G401.6 (cell line): Measurements from ENCODE around the gene AGPAT4.

Source experiments
- FAIRE-seq: peaks from 2 replicates; lab custom pipeline; 2012; peaks lifted over from hg19 to GRCh38; lab: Jason Lieb, UNC

AGPAT4 gene

DNA sequence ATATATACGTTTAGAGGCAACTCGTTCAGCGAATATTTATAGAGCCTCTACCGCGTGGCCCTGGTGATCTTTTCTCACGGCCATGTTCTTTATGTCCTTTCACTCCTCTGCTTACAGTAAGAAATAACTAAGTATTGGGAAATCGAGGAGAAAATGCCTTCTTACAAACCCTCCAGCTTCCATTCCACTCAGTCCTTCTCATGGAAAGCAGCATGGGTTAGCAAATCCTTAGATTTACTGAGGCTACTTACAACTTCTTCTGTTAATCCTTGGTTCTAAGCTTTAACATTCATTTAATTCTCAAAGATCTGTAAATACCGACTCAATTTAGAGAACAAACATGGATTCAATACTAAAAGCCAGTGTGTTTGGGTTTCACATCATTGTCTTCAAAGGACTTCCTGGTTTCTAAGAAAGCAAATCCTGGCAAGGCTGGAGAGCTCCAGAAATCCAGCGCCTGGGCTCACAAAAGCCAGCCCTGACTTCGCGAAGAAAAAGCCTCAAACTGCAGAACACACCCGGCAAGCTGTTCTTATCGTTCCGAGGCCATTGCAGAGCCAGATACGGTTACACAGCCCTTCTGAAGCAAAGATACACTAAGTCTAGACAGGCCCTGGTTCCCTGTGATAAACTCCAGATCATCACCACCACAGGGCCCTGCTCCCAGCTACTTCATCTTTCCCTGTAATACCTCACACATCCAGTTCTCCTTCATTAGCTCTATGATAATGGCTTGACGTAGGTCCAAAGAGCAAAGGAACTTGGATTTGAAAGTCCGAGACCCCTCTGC is 19.2 kb downstream of the AGPAT4 start:
- no peak for FAIRE-seq

DNA sequence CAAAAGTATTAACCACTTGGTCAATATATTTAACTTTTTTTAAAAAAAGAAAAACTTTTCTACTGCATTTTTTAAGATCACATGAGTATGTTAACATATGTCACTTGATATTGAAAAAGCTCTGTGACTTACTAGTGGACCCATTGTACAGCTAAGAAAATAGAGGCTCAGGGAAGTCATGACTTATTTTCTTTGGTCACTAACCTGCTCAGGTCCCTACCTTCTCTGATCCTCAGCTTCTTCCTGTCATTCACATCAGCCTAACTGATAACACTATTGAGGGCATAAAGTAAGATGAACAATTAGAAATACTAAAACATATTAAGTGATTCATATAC is 19.8 kb downstream of the AGPAT4 start:
- no peak for FAIRE-seq

DNA sequence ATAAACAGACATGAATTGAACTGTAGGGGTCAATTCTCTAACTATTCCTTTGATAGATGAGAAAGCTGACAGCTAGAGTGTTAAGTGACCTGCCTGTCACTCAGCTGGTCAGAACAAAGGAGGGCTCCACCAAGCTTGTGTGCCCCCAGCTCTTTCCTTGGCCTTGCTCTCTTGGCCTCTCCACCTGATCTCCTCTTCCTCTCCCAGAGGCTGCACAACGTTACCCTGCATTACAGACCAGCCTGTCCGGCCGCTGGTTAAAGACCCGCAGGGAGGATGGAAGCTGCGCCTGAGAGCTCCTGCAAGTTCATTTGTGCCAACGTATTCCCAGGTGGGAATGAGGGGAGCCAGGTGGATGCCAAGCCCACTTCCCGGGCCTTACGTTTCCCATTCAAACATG is 22.5 kb downstream of the AGPAT4 start:
- no peak for FAIRE-seq

DNA sequence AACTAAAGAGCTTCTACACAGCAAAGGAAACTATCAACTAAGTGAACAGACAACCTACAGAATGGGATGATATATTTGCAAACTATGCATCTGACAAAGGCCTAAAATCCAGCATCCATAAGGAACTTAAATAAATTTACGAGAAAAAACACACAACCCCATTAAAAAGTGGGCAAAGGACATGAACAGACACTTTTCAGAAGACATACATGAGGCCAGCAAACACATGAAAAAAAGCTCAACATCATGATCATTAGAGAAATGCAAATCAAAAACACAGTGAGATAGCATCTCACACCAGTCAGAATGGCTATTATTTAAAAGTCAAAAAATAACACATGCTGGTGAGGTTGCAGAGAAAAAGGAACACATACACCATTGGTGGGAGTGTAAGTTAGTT is 24.5 kb downstream of the AGPAT4 start:
- no peak for FAIRE-seq

DNA sequence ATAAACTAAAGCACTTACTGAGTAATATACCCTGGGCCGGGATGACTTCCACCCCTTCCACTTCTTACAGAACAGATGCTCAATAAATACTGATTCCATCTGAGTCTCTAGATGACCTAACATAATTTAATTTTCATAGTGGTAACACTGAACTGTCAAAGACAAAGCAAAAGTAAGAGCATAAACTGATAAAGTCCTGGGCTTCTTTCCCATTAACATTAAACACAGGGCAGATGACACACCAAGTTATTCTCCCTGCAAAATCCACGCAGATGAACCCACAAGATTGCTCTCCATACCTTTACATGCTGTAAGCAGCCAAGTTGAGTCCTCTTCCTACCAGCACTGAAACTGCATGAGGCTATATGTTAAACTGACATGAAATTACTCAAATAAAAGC is 27.1 kb downstream of the AGPAT4 start:
- no peak for FAIRE-seq

DNA sequence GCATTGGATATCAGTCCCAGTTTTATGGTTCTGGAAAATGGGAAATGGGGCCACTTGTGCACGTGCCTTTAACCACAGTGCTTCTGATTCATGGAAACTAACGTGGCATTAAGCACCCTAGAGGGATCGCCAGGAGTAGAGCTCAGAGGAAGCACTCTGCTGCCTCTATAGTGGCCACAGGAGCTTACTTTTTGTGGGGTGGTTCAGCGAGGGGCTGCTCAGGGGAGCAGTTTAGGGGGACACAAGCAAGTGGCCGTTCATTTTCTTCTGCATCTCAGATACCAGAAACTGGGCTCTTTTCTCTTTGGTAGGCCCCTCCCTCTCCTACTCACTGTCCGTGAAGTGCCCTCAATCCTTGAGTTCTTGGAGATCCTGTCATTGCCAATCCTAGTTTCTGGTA is 28.5 kb downstream of the AGPAT4 start:
- no peak for FAIRE-seq

DNA sequence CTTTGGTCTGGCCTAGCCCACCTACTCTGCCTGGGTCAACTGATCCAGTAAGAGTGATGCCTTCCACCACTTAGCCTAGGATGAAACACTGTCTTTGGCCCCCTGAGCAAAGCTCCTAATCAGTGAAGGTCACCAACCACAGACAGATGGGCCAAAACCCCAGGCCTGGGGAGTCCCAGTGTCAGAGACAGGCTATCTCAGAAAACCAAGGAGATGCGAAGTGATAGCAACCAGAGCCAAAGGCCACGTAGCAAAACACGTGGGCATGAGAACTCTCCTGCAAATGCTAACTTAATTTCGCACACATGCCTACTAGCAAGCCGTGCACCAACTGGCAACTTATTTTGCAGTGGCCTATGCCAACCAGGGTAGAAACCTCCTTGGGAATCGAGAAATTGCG is 29.1 kb downstream of the AGPAT4 start:
- no peak for FAIRE-seq

DNA sequence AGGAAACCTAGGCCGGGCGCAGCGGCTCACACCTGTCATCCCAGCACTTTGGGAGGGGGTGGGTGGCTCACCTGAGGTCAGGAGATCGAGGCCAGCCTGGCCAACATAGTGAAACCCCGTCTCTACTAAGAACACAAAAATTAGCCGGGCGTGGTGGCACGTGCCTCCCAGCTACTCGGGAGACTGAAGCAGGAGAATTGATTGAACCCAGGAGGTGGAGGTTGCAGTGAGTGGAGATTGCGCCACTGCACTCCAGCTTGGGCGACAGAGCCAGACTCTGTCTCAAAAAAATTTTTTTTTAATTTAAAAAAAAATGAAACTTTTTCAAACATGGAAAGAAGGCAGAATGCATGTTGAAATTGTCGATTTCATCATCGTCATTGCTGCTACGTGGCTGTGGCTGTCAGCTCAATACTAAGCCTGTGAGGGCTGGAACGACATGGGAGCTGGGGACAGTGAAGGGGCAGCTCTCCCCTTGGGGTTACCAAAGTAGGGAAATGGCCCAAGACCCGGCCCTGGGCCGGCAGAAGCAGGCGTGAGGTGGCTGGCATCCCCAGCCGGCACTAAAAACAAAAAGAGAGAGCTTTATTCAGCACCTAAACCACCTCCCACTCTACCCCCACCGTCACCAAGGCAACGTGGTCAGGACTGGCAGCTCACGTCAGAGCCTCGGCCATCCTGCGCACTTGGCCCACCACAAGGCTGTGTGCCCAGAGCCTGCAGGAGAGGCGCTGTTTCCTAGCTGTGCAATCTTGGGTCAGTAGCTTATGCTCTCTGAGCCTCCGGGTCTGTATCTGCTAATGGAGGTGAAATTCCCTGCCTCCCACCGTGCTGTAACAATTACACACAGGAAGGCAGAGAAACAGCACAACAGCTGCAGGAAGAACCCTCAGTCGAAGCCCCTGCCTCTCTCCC is 30.8 kb downstream of the AGPAT4 start:
- FAIRE-seq, result no peak

DNA sequence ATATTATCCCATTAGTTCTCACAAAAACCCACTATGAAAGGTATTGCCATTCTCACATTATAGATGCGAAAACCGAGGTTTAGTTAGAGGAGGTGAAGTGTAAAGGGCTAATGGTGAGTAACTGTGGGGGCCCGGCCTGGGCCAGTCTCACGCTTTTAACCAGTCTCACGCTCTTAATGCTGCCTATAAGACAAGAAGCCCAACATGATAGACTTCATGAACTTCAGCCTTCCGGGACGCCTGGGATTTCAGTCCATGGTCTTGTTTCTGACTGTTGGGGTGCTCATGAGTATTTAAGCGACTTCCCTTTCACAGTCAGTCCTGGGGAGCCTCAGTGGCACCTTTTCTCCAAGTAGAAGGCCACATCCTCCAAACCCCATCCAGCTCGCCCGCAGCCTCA is 31.7 kb downstream of the AGPAT4 start:
- FAIRE-seq, result no peak

DNA sequence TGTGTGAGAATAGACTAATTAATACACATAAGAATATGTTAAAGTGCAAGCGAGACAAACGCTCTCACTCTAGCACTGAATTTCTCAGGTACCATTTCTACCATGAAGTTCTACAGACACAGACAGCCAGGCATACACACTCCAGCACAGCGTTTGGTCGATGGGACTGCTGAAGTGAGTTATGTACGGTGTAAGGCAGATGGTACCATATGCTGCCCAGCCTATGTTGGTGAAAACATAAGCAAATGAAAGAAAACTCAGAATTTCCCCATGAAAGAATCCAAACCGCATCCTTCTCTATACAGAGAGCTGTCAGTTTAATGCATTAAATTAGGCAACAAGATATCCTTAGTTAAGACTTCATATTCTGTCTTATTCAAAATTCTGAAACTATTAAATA is 34.9 kb downstream of the AGPAT4 start:
- no peak for FAIRE-seq

DNA sequence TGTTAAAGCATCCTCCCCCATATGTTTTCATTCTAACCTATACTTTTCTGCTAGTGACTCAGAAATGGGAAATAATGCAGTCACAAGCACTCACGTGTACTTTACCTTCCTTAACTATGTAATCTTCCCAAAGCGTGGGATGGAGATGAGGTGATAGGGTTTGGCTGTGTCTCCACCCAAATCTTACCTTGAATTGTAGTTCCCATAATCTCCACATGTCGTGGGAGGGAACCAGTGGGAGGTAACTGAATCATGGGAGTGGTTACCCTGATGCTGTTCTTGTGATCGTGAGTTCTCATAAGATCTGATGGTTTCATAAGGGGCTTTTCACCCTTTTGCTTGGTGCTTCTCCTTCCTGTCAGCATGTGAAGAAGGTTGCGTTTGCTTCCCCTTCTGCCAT is 35.4 kb downstream of the AGPAT4 start:
- no peak for FAIRE-seq

DNA sequence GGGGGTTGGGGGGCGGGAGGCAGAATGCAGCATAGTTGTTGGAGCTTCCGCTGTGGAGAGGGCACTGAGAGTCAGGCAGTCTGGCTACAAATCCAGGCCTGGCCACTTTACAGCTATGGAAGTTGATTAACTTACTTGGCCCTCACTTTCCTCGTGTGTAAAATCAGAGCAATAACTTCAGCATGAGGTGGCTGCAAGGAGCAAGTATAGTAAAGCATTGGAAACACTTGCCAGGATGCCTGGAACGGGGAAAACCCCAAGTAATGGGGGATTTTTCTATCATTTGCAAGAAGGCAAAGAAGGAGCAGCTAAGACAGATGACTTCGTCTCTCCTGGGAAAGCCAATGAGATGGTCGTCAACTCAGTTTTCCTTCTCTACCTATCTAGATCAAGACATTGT is 35.8 kb downstream of the AGPAT4 start:
- FAIRE-seq, result no peak

DNA sequence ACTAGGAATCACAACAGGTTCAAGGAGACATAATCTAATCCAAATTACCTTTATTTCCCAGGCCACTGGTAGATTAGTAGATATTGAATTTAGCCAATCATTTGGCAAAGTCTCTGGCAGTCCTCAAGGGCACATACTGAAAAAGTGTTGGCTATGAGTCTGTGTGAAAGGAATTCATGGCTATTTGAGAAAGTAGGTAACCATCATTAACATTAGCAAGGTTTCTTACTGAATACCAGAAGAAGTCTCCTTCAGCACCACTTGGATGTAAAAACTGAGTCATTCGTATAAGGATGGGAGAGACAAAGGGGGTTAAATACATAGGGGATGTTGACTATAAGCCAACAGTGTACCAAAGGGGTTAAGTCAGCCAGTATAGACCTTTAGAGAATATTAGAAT is 36.7 kb downstream of the AGPAT4 start:
- no peak for FAIRE-seq

DNA sequence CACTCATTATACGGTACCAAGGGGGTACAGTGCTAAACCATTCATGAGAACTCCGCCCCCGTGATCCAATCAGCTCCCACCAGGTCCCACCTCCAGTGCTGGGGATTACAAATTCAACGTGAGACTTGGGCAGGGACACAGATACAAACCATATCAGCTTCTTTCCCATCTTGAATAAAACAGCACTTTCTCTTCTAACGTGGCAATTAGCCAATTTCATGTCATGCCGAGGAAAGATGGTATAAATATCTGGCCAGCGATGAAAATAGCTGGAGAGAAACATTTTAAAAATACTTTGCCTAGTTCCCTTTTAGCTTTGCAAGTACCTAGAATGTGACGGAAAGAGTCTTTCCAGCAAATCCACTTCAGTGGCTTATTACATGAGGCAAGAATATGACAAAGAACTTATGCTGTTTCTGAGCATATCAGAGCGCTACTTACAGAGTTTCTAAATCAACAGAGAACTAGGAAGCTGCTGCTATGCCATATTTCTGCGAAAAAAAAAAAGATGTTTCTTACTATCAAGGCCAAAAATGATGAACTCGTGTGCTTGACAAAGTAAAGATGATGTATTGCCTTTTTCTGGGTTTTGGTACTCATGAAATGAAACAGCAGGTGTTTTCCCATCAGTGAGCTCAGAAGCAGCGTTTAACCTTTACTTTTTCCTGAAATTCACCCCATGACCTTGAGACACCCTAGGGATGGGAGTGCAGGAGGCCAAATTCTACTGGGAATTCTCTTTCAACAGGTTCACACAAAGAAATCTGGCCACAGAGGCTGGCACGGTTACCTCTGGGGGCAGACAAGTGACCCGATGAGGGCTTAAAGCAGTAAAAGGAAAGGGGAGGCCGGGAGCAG is 37.9 kb downstream of the AGPAT4 start:
- no peak for FAIRE-seq

DNA sequence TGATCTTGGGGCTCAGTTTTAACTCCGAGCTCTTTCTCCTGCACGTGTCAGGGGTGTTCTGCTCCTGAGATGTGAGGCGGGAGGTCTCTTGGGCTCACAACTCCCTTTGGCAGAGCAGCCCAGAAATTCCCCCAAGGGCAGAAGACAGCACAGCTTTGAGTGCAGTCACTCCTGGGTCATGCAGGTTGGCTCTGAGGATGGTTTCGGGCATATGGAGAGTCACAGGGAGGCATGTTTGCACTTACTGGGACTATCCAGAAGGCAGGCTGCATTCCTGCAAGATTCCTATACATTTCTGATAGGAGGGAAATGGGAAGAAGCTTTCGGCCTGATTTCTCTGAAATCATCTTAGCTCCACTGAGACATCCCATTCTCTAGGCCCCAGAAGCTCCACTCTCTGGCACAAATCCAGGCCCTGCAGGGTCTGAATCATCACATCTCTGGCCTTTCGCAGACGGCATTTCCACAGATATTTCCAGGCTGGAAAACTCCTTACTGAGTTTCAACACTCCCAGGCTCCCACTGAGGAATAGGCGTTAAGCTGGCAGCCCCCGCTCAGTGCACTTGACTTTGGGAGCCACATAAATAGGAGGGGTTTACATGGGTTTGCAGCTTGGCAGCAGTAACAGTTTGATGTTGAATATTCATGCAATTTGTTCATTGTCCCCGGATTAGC is 39.7 kb downstream of the AGPAT4 start:
- no peak for FAIRE-seq

DNA sequence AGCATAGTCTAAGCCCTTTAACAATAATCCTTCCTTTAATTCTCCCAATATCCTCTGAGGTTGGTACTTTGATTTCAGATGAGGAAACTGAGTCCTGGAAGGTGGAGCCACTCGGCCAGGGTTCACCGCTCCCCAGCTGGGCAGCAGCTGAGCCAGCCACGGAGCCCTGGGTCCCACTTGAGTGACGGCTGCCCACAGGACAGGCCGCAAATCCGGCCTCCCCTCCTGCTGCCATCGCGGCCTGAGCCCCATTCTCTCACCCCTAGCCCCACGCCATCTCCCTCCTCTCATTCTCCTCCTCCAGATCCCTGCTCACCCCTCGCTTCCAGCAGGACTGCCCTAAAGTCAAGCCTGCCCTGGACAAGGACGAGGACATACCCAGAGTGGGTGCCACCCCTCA is 41.4 kb downstream of the AGPAT4 start:
- no peak for FAIRE-seq

DNA sequence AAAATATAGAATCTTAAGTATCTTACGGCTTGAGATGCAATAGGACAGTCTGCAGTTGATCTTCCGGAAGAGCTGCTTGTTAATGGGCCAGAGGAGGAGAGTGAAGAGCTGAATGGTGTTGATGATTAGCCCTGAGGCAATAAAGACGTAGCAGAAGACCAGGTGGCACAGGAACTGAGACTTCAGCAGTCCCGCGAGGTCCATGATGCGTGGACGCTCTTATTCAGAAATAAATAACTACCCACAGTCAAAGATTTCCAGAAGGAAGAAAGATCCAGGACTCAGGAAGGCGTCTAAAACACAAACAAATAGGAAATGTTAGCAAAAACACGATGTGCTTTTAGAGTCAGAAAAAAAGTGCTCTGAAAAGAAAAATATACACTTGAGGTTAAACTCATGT is 41.9 kb downstream of the AGPAT4 start:
- FAIRE-seq, result no peak

DNA sequence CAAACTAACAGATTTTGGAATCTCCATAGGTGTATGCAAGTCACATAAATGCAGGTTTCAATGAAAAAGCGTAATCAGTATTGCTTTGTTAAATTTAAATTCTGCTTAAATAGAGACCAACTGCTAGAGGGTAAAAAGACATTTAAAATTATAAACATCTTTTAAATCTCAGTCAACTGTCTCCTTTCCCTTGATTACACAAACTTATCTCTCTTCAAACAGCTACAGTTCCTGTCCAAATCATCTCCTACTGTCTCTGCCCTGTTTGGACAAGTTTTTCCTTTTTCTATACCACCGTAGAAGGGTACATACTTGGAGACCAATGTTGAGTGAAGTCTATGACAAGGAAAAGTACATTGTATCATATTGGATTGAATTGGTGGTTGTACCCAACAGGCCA is 43.5 kb downstream of the AGPAT4 start:
- no peak for FAIRE-seq

DNA sequence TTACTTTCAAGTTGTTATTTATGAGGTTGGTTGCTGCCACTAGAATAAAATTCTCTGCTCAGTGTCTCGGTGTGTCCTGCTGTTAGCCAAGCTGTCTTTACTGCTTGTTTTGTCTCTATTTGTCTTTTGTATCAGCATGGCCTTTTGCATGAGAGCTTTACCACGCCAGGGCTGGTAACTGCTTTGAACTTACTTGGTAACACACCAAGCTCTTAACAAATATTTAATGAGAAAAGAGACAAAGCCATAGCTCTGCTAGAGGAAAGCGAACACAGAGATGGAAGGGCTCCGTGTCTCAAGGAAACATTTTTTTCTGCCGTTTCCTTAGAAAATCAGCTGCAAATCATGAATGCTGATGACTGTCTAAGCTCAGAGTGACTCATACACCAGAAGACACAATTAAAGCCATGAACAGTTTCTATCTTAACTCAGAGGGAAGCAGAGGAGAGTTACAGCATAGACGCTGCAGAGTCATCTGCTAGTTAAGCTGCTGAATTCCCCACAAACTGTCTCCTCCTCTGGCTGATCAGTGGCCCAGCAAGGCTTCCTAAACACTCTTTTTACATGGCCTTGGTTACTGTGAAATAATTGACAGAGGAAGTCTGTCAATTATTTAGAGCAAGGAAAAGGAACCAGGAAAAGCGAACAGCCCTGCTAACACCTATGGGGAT is 44.8 kb downstream of the AGPAT4 start:
- FAIRE-seq, result no peak

DNA sequence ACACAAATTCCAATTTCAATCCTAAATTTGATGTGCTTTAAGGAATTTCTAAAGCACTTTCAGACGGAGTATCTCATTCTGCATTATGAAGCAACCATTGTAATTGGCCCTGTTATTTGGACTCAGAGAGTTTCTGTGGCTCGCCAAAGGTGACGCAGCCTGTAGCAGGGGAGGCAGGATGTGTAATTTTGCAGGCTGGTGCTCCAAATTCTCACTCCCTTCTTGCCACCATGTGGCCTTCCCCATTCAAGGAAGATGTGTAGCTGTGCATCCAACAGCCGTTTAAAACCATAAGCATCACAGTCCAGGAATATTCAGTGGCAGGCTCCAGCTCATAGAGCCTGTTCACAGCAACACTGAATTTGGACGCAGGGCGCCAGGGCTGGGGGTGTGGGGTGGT is 45.8 kb downstream of the AGPAT4 start:
- FAIRE-seq, result no peak
